Measurements from ENCODE around the gene RAB1B. TPM values are rescaled to one million over a fixed set of nuclear protein-coding genes. Genes with fewer than 3 reads are reported as not detected.

RAB1B gene
- total RNA-seq, 4 donors from 2014 or later, result 97.2 to 163 (median 132) TPM

DNA sequence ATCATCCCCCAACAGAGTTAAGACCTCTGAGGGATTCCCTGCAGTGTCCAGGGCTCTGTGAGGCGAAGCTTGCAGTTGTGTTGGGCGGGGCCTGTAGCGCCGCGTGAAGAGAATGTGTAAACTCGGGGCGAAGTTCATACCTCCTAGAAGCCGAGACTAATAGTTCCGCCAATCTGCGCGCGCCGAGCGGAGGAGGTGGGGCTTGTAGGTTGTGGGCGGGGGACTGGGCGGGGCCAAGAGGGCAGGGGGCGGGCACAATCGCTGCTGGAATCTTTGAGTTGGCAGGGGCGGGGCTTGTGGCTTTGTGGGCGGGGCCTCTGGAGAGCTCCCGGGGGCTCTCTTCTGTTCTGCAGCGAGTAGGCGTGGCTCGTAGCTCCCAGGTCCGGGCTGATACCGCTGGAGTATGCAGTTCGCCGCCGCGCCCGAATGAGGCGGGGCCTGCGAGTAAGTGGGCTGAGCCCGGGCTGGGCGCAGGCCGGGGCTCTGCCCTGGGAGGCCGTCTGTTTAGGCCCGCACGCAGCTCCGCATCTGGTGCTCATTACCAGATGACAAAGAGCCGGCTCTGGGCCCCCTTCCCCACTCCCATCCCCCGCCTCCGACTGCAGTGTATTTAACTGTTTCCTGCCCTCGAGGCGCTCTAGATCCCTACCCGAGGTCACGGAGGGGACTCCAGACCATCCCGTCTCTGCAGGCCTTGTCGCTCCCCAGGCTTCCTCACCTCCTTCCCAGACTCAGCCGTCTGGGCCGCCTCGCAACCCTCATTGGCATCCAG is 44.3 kb downstream of the RAB1B start:
- Histone ChIP-seq H3K27me3 (peaks cover 0 to 8% (median 0%) of the 10 kb centered on the region in 4 donors), H3K4me3 (peak overlapping the region; percentile 59 to 75 (median 62)), H3K4me1 (peaks cover 35 to 63% (median 56%) of the 10 kb centered on the region in 4 donors), H3K27ac (replicated peaks in 1 of 4) (peak overlapping the region; percentile 83 to 95 (median 89)), H3K9me3 (no peaks in the 10 kb centered on the region), H3K36me3 (no peaks in the 10 kb centered on the region)
- peak; percentile 100 for DNase-seq (ENCODE audit: extremely low spot score)
- TF ChIP-seq POLR2A (IDR thresholded peaks at IDR 0.05; ENCODE audit: low read depth) (no peak), POLR2AphosphoS5 (IDR thresholded peaks at IDR 0.05) (peak; percentile 74 to 85)
- WGBS, result 7% methylated on average over 19 of the region's 52 CpGs
- intact Hi-C loops (cut with DNase I), result loop anchor here (5.0 kb wide), 1 partner anchor 75 kb away; no protein-coding TSS in a partner anchor

DNA sequence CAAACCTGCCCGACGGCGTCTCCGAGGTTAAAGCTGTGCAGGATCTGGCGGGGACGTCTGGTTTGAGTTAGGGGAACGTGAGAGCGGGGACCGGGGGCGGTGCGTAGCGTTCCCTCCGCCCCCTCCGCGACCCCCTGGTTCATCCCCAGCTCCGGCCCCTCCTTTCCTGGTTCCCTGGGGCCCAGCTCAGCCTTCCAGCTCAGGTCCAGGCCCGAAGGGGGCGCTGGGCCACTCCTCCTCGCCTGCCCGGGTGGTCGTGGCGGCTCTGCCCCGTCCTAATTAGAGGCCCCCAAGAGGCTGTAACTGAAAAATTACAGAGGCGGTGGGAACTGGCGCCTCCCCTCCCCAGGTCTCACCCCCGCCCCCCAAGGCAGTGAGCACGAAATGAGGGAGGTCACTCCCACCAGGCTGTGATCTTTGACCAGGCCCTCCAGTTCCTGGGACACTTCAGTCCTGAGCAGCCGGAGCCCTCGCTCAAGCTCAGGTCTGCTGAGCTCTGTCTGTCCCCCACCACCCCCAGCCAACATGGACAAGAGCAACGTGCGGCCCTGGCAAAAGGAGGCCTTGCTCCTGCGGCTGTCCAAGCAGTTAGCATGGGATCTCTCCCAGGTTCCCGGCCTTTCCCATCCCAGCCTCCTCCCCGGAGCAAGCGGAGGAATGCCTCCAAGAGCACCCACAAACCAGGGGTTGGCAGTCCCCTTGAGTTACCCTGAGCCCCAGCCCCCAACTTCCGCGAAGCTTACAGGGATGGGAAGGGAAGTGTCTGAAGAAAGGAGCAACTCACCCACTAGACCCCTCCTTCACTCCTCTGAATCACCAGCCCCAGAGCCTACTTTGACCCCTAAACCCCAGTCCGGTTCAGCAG is 45.1 kb downstream of the RAB1B start:
- H3K4me3 ChIP-seq, result peak overlapping the region; percentile 59 to 75 (median 62)
- TF ChIP-seq POLR2A (IDR thresholded peaks at IDR 0.05; ENCODE audit: low read depth) (no peak), POLR2AphosphoS5 (IDR thresholded peaks at IDR 0.05) (no peak), EP300 (IDR thresholded peaks at IDR 0.05) (no peak)
- TF ChIP-seq, protein P1, sequence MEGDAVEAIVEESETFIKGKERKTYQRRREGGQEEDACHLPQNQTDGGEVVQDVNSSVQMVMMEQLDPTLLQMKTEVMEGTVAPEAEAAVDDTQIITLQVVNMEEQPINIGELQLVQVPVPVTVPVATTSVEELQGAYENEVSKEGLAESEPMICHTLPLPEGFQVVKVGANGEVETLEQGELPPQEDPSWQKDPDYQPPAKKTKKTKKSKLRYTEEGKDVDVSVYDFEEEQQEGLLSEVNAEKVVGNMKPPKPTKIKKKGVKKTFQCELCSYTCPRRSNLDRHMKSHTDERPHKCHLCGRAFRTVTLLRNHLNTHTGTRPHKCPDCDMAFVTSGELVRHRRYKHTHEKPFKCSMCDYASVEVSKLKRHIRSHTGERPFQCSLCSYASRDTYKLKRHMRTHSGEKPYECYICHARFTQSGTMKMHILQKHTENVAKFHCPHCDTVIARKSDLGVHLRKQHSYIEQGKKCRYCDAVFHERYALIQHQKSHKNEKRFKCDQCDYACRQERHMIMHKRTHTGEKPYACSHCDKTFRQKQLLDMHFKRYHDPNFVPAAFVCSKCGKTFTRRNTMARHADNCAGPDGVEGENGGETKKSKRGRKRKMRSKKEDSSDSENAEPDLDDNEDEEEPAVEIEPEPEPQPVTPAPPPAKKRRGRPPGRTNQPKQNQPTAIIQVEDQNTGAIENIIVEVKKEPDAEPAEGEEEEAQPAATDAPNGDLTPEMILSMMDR (IDR thresholded peaks at IDR 0.05), result no peak
- no peaks in the 10 kb centered on the region for H3K36me3 ChIP-seq
- peak overlapping the region; percentile 83 to 95 (median 89) for H3K27ac ChIP-seq (replicated peaks in 1 of 4)
- peaks cover 41 to 71% (median 64%) of the 10 kb centered on the region in 4 donors for H3K4me1 ChIP-seq
- 40% methylated on average over 19 of the region's 38 CpGs for WGBS
- H3K27me3 ChIP-seq, result peaks cover 0 to 8% (median 0%) of the 10 kb centered on the region in 4 donors
- intact Hi-C loops (cut with DNase I), result loop anchor here (5.0 kb wide), 1 partner anchor 74 kb away; no protein-coding TSS in a partner anchor
- H3K9me3 ChIP-seq, result no peaks in the 10 kb centered on the region
- DNase-seq (ENCODE audit: extremely low spot score), result no peak

DNA sequence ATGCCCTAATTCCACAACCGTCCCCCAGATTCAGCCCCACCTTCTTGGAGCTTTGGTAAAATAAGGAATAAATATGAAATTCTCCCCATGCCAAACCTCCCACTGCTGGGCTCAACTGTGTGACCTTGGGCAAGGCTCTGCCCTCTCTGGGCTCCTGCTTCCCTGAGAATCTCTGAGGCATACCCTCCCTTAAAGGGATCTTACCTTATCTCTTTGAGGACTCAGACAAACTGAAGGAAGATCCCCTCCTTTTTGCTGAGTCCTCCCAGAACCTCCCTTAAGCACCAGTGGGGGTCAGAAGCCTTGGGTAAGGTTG is 45.7 kb downstream of the RAB1B start:
- 54% methylated on average over 1 of the region's 1 CpG for WGBS
- Histone ChIP-seq H3K27me3 (peaks cover 0 to 8% (median 0%) of the 10 kb centered on the region in 4 donors), H3K4me3 (peak overlapping the region; percentile 59 to 75 (median 62)), H3K27ac (replicated peaks in 1 of 4) (peak overlapping the region; percentile 83 to 95 (median 89)), H3K9me3 (no peaks in the 10 kb centered on the region), H3K36me3 (no peaks in the 10 kb centered on the region), H3K4me1 (peaks cover 44 to 76% (median 70%) of the 10 kb centered on the region in 4 donors)
- DNase-seq (ENCODE audit: extremely low spot score), result no peak
- intact Hi-C loops (cut with DNase I), result loop anchor here (5.0 kb wide), 1 partner anchor 73 kb away; no protein-coding TSS in a partner anchor
- TF ChIP-seq POLR2A (IDR thresholded peaks at IDR 0.05; ENCODE audit: low read depth), result no peak
- TF ChIP-seq, protein P1 (IDR thresholded peaks at IDR 0.05), result no peak
- no peak for TF ChIP-seq EP300 (IDR thresholded peaks at IDR 0.05)
- TF ChIP-seq POLR2AphosphoS5 (IDR thresholded peaks at IDR 0.05), result no peak

DNA sequence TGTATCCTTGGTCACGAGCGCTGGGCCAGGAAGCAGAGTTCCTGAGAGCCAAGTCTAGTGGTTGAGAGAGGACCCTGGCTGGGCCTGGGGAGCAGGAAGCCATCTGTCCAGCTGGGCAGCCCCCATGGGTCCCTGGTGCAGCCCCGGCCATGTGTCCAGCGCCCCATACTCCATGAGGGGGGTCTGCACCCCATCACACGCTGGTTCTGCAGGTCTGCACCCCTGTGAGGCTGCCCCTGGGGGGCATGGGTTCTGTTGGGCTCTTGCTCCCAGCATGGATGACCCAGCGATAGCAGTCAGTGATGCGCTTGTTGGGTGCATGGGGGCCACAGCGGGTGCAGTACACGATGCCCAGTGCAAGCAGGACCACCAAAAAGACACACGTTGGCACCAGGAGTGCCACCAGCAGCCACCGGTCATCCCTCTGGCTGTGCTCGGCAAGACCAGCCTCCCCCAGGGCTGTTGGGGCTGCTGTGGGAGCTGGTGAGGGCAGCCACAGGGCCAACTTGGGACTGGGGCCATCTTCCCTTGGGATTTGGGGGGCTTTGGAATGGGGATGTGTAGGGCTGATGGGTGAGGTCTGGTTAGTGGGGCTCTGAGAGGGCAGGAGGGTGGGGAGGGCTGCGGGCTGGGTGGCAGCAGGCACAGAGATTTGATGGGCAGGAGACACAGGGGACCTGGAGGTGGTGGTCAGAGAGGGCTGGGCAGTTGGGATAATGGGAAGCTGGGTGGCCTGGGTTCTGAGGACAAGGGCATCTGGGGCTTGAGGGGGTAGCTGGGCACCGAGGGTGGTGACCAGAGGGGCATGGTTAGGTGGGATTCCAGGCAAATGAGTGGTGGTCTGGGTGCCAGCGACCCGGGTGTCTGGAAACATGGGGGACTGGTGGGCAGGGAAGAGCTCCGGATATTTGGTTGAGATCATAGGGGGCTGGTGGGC is 46.4 kb downstream of the RAB1B start:
- Histone ChIP-seq H3K4me1 (peaks cover 44 to 76% (median 72%) of the 10 kb centered on the region in 4 donors), H3K36me3 (no peaks in the 10 kb centered on the region), H3K27ac (replicated peaks in 1 of 4) (peak overlapping the region; percentile 83 to 95 (median 89)), H3K27me3 (peaks cover 0 to 8% (median 0%) of the 10 kb centered on the region in 4 donors), H3K9me3 (no peaks in the 10 kb centered on the region), H3K4me3 (peak overlapping the region; percentile 59 to 75 (median 62))
- WGBS, result 78% methylated on average over 8 of the region's 17 CpGs
- no peak for DNase-seq (ENCODE audit: extremely low spot score)
- intact Hi-C loops (cut with DNase I), result loop anchor here (5.0 kb wide), 1 partner anchor 72 kb away; no protein-coding TSS in a partner anchor
- TF ChIP-seq EP300 (IDR thresholded peaks at IDR 0.05) (no peak), POLR2AphosphoS5 (IDR thresholded peaks at IDR 0.05) (no peak), POLR2A (IDR thresholded peaks at IDR 0.05; ENCODE audit: low read depth) (no peak)
- TF ChIP-seq, protein P1 (IDR thresholded peaks at IDR 0.05), result no peak
